Right atrium auricular region (tissue), 2 donors: ENCODE measurements around the gene BCKDHA. TPM values are rescaled to one million over a fixed set of nuclear protein-coding genes. Genes with fewer than 3 reads are reported as not detected.

ENCODE experiments used
- DNase-seq: peaks from one replicate; pipeline ENCODE4 v3.0.0-alpha.2; 2019; ENCODE audit warnings: low spot score
- H3K27ac ChIP-seq, 2 donors: fragments of 200-600 bp; sonication (generic); 1 replicate in 1 of 2; 2 replicates in 1 of 2; pipeline ENCODE4 v1.5.1; 2016 to 2019
- H3K27me3 ChIP-seq, 2 donors: fragments of 200-600 bp; sonication (generic); one replicate each; pipeline versions ENCODE4 v1.5.1 to v1.6.0; 2017 to 2019
- H3K36me3 ChIP-seq: fragments of 200-600 bp; sonication (generic); one replicate; pipeline ENCODE4 v1.5.1; 2016
- H3K4me1 ChIP-seq, 2 donors: fragments of 200-600 bp; sonication (generic); one replicate each; pipeline versions ENCODE4 v1.5.1 to v1.6.0; 2017 to 2019
- H3K4me3 ChIP-seq, 2 donors: fragments of 200-600 bp; sonication (generic); 1 replicate in 1 of 2; 2 replicates in 1 of 2; pipeline ENCODE4 v1.5.1; 2017 to 2019; ENCODE audit warnings: mild to moderate bottlenecking in 1 of 2, moderate library complexity in 1 of 2
- H3K9me3 ChIP-seq, 2 donors: fragments of 200-600 bp; sonication (generic); one replicate each; pipeline ENCODE4 v1.5.1; 2019
- total RNA-seq, 2 donors: library from RNA; depleted of rRNA; stranded (reverse); fragments of >200 nt; gene quantifications; one replicate each; pipeline ENCODE4 v1.1.0, GENCODE V29; 2016
- TF ChIP-seq, protein P1 (sequence below), 2 donors: fragments of 200-600 bp; sonication (generic); IDR thresholded peaks; one replicate each; pipeline ENCODE4 v1.5.1; 2019; ENCODE audit warnings: antibody characterized with exemption in 2 of 2

The BCKDHA gene
- total RNA-seq, result 10 to 100 TPM; 65.2 to 77.6 TPM

- H3K27me3 ChIP-seq, result no peaks in the 10 kb centered on the region
- peaks cover 0 to 17% of the 10 kb centered on the region in 2 donors for H3K4me1 ChIP-seq
- TF ChIP-seq, protein P1, sequence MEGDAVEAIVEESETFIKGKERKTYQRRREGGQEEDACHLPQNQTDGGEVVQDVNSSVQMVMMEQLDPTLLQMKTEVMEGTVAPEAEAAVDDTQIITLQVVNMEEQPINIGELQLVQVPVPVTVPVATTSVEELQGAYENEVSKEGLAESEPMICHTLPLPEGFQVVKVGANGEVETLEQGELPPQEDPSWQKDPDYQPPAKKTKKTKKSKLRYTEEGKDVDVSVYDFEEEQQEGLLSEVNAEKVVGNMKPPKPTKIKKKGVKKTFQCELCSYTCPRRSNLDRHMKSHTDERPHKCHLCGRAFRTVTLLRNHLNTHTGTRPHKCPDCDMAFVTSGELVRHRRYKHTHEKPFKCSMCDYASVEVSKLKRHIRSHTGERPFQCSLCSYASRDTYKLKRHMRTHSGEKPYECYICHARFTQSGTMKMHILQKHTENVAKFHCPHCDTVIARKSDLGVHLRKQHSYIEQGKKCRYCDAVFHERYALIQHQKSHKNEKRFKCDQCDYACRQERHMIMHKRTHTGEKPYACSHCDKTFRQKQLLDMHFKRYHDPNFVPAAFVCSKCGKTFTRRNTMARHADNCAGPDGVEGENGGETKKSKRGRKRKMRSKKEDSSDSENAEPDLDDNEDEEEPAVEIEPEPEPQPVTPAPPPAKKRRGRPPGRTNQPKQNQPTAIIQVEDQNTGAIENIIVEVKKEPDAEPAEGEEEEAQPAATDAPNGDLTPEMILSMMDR (IDR thresholded peaks at IDR 0.05), result no peak
- H3K36me3 ChIP-seq, result no peaks in the 10 kb centered on the region
- H3K4me3 ChIP-seq, result peak within 1 kb of the TSS; percentile 84 to 91
- H3K9me3 ChIP-seq, result no peaks in the 10 kb centered on the region
- H3K27ac ChIP-seq, result peak within 1 kb of the TSS; percentile 89 to 90
- peak; percentile 99 for DNase-seq
These were observed at the start of gene BCKDHA, which contains the start of gene EXOSC5 for GRCh38 chr19:41397086-41398049. TSS of gene BCKDHA (plus strand) at chr19:41397818. CDS start at chr19:41397828, 10 bp downstream. TSS of gene EXOSC5 (minus strand) at chr19:41397359. CDS start at chr19:41397328, 31 bp downstream.

DNA sequence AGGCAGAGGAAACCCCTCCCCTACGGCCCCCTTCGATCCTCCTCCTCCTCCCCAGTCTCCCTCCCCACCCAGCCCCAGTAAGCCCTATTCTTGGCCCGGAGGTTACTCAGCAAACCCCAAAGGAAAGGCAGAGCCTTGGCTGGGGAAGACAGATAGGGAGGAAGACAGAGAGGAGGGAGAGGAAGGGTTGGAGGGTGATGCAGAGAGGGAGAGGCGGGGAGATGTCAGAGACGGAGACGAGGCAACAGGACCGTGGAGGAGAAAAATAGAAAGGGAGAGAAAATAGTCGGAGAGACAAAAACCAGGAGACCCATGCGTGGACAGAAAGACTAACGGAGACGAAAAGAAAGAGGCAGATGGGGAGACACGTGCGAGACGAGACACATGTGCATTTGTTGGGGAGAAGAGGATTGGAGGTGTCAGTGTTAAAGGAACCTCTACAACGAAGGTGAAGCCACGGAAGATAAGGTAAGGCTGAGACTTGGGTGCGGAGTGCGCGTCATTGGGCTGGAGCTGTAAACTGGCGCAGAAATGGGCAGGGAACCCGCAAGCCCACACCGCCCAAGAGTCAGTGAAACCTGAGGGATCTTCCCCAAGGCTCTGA lies 46.8 kb upstream of the BCKDHA start:
- Histone ChIP-seq H3K27ac (peak overlapping the region; percentile 93 to 95), H3K27me3 (no peaks in the 10 kb centered on the region), H3K4me3 (peak overlapping the region; percentile 84 to 88), H3K36me3 (peaks cover 7% of the 10 kb centered on the region), H3K9me3 (no peaks in the 10 kb centered on the region), H3K4me1 (peaks cover 0 to 46% of the 10 kb centered on the region in 2 donors)
- DNase-seq, result no peak
- TF ChIP-seq, protein P1 (IDR thresholded peaks at IDR 0.05), result no peak

DNA sequence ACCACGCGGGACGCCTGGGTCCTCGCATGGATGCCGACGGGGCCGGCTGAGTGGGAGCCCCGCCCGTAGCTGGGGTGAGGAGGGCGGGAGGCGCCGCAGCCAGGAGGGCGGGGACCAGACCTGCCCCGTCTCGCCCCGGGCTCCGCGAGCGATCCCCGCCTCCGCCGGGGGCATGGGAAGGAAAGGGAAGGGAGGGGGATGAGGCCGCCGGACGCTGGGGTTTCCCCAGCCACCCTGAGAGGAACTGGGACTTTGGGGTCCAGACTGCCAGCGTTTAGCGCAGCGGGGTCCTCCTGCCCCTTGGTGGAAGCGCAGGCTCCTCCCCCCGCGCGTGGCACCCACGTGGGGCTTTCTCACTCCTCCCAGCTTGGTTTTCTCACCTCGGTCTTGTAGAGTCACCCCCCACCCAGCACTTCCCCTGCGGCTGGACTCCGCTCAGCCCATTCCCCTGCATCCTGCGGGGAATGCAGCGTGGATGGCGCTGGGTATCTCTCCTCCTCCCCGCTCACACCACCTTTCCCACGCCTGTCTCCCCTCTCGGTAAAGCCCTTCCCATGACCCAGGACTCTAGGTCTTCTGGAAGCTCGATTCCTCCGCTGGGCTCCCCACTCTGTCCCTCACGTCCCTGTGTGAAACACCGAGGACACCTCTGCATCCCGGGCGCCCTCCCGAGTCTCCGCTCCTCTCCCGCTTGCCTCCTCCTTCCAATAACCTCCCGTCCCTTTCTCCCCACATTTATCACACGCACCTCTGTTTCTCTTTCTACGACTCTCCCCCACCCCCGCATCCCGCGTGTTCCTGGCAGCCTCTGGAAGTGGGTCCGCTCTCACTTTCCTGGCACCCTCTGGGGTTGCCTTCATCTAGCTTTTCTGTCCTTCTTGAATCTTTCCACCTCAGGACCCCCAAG lies 46.0 kb upstream of the BCKDHA start:
- H3K9me3 ChIP-seq, result no peaks in the 10 kb centered on the region
- peak; percentile 69 for DNase-seq
- peaks cover 0 to 46% of the 10 kb centered on the region in 2 donors for H3K4me1 ChIP-seq
- peak overlapping the region; percentile 93 to 95 for H3K27ac ChIP-seq
- H3K27me3 ChIP-seq, result no peaks in the 10 kb centered on the region
- H3K36me3 ChIP-seq, result peaks cover 7% of the 10 kb centered on the region
- TF ChIP-seq, protein P1 (IDR thresholded peaks at IDR 0.05), result no peak
- H3K4me3 ChIP-seq, result peak overlapping the region; percentile 84 to 88

- H3K27me3 ChIP-seq, result no peaks in the 10 kb centered on the region
- no peaks in the 10 kb centered on the region for H3K9me3 ChIP-seq
- peak overlapping the region; percentile 84 to 88 for H3K4me3 ChIP-seq
- TF ChIP-seq, protein P1 (IDR thresholded peaks at IDR 0.05), result no peak
- peaks cover 0 to 46% of the 10 kb centered on the region in 2 donors for H3K4me1 ChIP-seq
- peaks cover 3% of the 10 kb centered on the region for H3K36me3 ChIP-seq
- no peak for DNase-seq
- H3K27ac ChIP-seq, result peak overlapping the region; percentile 93 to 95
These were observed 45.4 kb upstream of the BCKDHA start for GRCh38 chr19:41352279-41352608.
